HepG2 (cell line): ENCODE results near the gene SPACA6. TPM values are rescaled to one million over a fixed set of nuclear protein-coding genes. Genes with fewer than 3 reads are reported as not detected.
A peak's percentile ranks its signal among the peaks of the same experiment; 100 is the strongest.

ENCODE experiments used
- AFF4 ChIP-seq: sonication (generic); formaldehyde crosslinking; IDR thresholded peaks from 2 replicates; pipeline ENCODE4 v1.4.0; 2020; ENCODE audit warnings: missing genetic modification reagents
- BRCA1 ChIP-seq: sonication (generic); formaldehyde crosslinking; IDR thresholded peaks from 2 replicates; pipeline ENCODE4 v1.4.0; 2020; ENCODE audit warnings: missing genetic modification reagents
- CCDC6 ChIP-seq: sonication (generic); formaldehyde crosslinking; IDR thresholded peaks from 2 replicates; pipeline ENCODE4 v1.8.1; 2022; ENCODE audit warnings: mild to moderate bottlenecking, missing genetic modification reagents, moderate library complexity
- CEBPB ChIP-seq: IDR thresholded peaks from 2 replicates; pipeline ENCODE4 v1.6.1; 2011; ENCODE audit warnings: low read depth, low read length, improper control_type of control experiment, borderline replicate concordance
- EEA1 ChIP-seq: sonication (generic); formaldehyde crosslinking; IDR thresholded peaks from 2 replicates; pipeline ENCODE4 v1.5.1; 2020; ENCODE audit warnings: mild to moderate bottlenecking, missing genetic modification reagents, borderline replicate concordance
- GABPA ChIP-seq, 2 experiments: IDR thresholded peaks; 2 replicates each; pipeline ENCODE4 v1.6.1; 2011 to 2016; ENCODE audit warnings: low read depth in 2 of 2, low read length in 1 of 2, missing biosample characterization in 1 of 2, missing genetic modification characterization in 1 of 2
- HHEX ChIP-seq: IDR thresholded peaks from 2 replicates; pipeline ENCODE4 v1.6.1; 2016; ENCODE audit warnings: control low read depth
- MATR3 ChIP-seq: sonication (generic); formaldehyde crosslinking; IDR thresholded peaks from 2 replicates; pipeline ENCODE4 v1.4.0; 2020; ENCODE audit warnings: missing genetic modification reagents
- MAZ ChIP-seq, 2 experiments: sonication (generic) in 1 of 2; formaldehyde crosslinking in 1 of 2; IDR thresholded peaks; 2 replicates each; pipeline versions ENCODE4 v1.5.0 to v1.6.1; 2012 to 2020; ENCODE audit warnings: low read depth in 2 of 2, mild to moderate bottlenecking in 2 of 2, borderline replicate concordance in 1 of 2, improper control_type of control experiment in 1 of 2, low read length in 1 of 2, missing genetic modification reagents in 1 of 2, moderate library complexity in 1 of 2
- NAIF1 ChIP-seq: sonication (generic); formaldehyde crosslinking; IDR thresholded peaks from 2 replicates; pipeline ENCODE4 v1.5.0; 2020; ENCODE audit warnings: mild to moderate bottlenecking, missing genetic modification reagents, borderline replicate concordance
- PCBP2 ChIP-seq: fragments of 200-400 bp; formaldehyde crosslinking; optimal IDR thresholded peaks from 2 replicates; pipeline ENCODE3; 2018; ENCODE audit warnings: low read length, low read depth; ENCODE audit not compliant: poor library complexity, severe bottlenecking
- RBFOX2 ChIP-seq: fragments of 200-400 bp; formaldehyde crosslinking; IDR thresholded peaks from 2 replicates; pipeline ENCODE4 v1.6.1; 2017; ENCODE audit warnings: low read depth, mild to moderate bottlenecking, low read length
- RCOR2 ChIP-seq: IDR thresholded peaks from 2 replicates; pipeline ENCODE4 v1.6.1; 2016; ENCODE audit warnings: missing biosample characterization, missing genetic modification reagents
- SALL2 ChIP-seq: sonication (generic); formaldehyde crosslinking; IDR thresholded peaks from 2 replicates; pipeline ENCODE4 v1.8.1; 2023; ENCODE audit warnings: mild to moderate bottlenecking, missing genetic modification reagents, inconsistent platforms
- SIN3A ChIP-seq: IDR thresholded peaks from 2 replicates; pipeline ENCODE4 v1.6.1; 2011; ENCODE audit warnings: low read depth, mild to moderate bottlenecking, control low read depth, low read length, borderline replicate concordance
- SOX6 ChIP-seq, 2 experiments: fragments of 450-650 bp in 1 of 2; sonication (generic) in 1 of 2; formaldehyde crosslinking in 1 of 2; IDR thresholded peaks; 2 replicates each; pipeline versions ENCODE4 v1.4.0 to v1.6.1; 2017 to 2020; ENCODE audit warnings: antibody characterized with exemption in 1 of 2, mild to moderate bottlenecking in 1 of 2, missing genetic modification reagents in 1 of 2
- TMF1 ChIP-seq: sonication (generic); formaldehyde crosslinking; IDR thresholded peaks from 2 replicates; pipeline ENCODE4 v1.8.1; 2022; ENCODE audit warnings: low read depth, missing genetic modification reagents
- XRCC5 ChIP-seq: fragments of 200-400 bp; formaldehyde crosslinking; optimal IDR thresholded peaks from 2 replicates; pipeline ENCODE3; 2017; ENCODE audit warnings: mild to moderate bottlenecking, low read length
- ZFY ChIP-seq: sonication (generic); formaldehyde crosslinking; IDR thresholded peaks from 2 replicates; pipeline ENCODE4 v1.4.0; 2020; ENCODE audit warnings: missing genetic modification reagents
- ZNF121 ChIP-seq: sonication (generic); formaldehyde crosslinking; IDR thresholded peaks from 2 replicates; pipeline ENCODE4 v1.5.0; 2020; ENCODE audit warnings: mild to moderate bottlenecking, missing genetic modification reagents
- ZNF598 ChIP-seq: sonication (generic); formaldehyde crosslinking; IDR thresholded peaks from 2 replicates; pipeline ENCODE4 v1.5.1; 2020; ENCODE audit warnings: mild to moderate bottlenecking, missing genetic modification reagents, borderline replicate concordance
- ZNF616 ChIP-seq: sonication (generic); formaldehyde crosslinking; IDR thresholded peaks from 2 replicates; pipeline ENCODE4 v1.5.0; 2020; ENCODE audit warnings: low read depth, mild to moderate bottlenecking, missing genetic modification reagents
- ZNF83 ChIP-seq: sonication (generic); formaldehyde crosslinking; IDR thresholded peaks from 2 replicates; pipeline ENCODE4 v1.4.0; 2020; ENCODE audit warnings: missing genetic modification reagents, mild to moderate bottlenecking, borderline replicate concordance
- ZUFSP ChIP-seq: sonication (generic); formaldehyde crosslinking; IDR thresholded peaks from 2 replicates; pipeline ENCODE4 v1.9.0; 2021; ENCODE audit warnings: missing genetic modification reagents, mild to moderate bottlenecking, borderline replicate concordance
- polyA plus RNA-seq, 8 experiments: library from polyadenylated mRNA; depleted of rRNA in 3 of 8; stranded (reverse) in 7 of 8; unstranded in 1 of 8; fragments of >200 nt; fragmentation: Illumina TruSeq in 4 of 8; extraction: Trizol in 4 of 8; gene quantifications; 2 replicates each; pipeline versions ENCODE4 v1.2.1 to v1.2.3, GENCODE V29; 2011 to 2016; ENCODE audit warnings: low read depth in 4 of 8, missing spikeins in 1 of 8, mixed read lengths in 1 of 8; ENCODE audit not compliant: insufficient read depth in 1 of 8
- total RNA-seq, 5 experiments: library from RNA; depleted of rRNA; stranded (reverse); fragments of >200 nt; fragmentation: Illumina TruSeq; extraction: Trizol; gene quantifications; 2 replicates each; pipeline ENCODE4 v1.2.3, GENCODE V29; 2016; ENCODE audit warnings: low read depth in 1 of 5

The SPACA6 gene
- total and polyA plus RNA-seq, 2 of the 13 experiments (the other 11 are each of a cell fraction or from before 2014, with no cell fraction given): 1.4 to 2.2 TPM

- TF ChIP-seq ZUFSP (no peak), MATR3 (CRISPR knock-in tag) (no peak), RCOR2 (CRISPR knock-in tag) (no peak), SIN3A (peak; percentile 20; the same call in 1 of the 2 replicates), SOX6 (IDR thresholded peaks at IDR 0.05) (no peak), SOX6 (CRISPR knock-in tag; IDR thresholded peaks at IDR 0.05) (peak; percentile 20; the same call in 1 of the 2 replicates), NAIF1 (CRISPR knock-in tag) (no peak), TMF1 (no peak), GABPA (IDR thresholded peaks at IDR 0.05; ENCODE audit: low read depth, low read length) (no peak), GABPA (CRISPR knock-in tag; IDR thresholded peaks at IDR 0.05; ENCODE audit: low read depth) (no peak), BRCA1 (CRISPR knock-in tag) (no peak), PCBP2 (no peak), EEA1 (CRISPR knock-in tag) (no peak), CEBPB (no peak), CCDC6 (no peak), ZFY (CRISPR knock-in tag) (peak; percentile 42; the same call in 1 of the 2 replicates), ZNF83 (no peak), ZNF598 (CRISPR knock-in tag) (no peak), ZNF616 (CRISPR knock-in tag) (no peak), RBFOX2 (peak; percentile 39; the same call in 1 of the 2 replicates), MAZ (IDR thresholded peaks at IDR 0.05; ENCODE audit: borderline replicate concordance, low read depth, low read length) (0 out of 2 replicates have a peak, but pooled peaks have one; percentile 49), MAZ (CRISPR knock-in tag; IDR thresholded peaks at IDR 0.05; ENCODE audit: low read depth) (0 out of 2 replicates have a peak, but pooled peaks have one; percentile 18), ZNF121 (CRISPR knock-in tag) (peak; percentile 73), SALL2 (no peak), XRCC5 (peak; percentile 35), HHEX (CRISPR knock-in tag) (no peak), AFF4 (no peak)
Measured at GRCh38 chr19:51688671-51689571, 4.2 kb upstream of the SPACA6 start (continued).
